Suprapubic skin (tissue), 4 donors: ENCODE measurements around the gene PAF1. TPM values are rescaled to one million over a fixed set of nuclear protein-coding genes. Genes with fewer than 3 reads are reported as not detected.
A peak's percentile ranks its signal among the peaks of the same experiment; 100 is the strongest.

Source experiments
- DNase-seq, 2 donors: peaks; one replicate each; pipeline ENCODE4 v3.0.0-alpha.2; 2019; ENCODE audit warnings: low spot score in 2 of 2
- H3K27ac ChIP-seq: fragments of 200-600 bp; sonication (generic); one replicate; pipeline ENCODE4 v1.5.1; 2019
- H3K27me3 ChIP-seq: fragments of 200-600 bp; sonication (generic); one replicate; pipeline ENCODE4 v1.5.1; 2019
- H3K36me3 ChIP-seq: fragments of 200-600 bp; sonication (generic); one replicate; pipeline ENCODE4 v1.5.1; 2019
- H3K4me1 ChIP-seq: fragments of 200-600 bp; sonication (generic); one replicate; pipeline ENCODE4 v1.5.1; 2019
- H3K4me3 ChIP-seq: fragments of 200-600 bp; sonication (generic); one replicate; pipeline ENCODE4 v1.5.1; 2019; ENCODE audit warnings: mild to moderate bottlenecking
- H3K9me3 ChIP-seq: fragments of 200-600 bp; sonication (generic); one replicate; pipeline ENCODE4 v1.5.1; 2019
- EP300 ChIP-seq: sonication (generic); formaldehyde crosslinking; IDR thresholded peaks from one replicate; pipeline ENCODE4 v1.6.1; 2017; ENCODE audit warnings: antibody characterized with exemption
- POLR2A ChIP-seq, 2 donors: fragments of 450-650 bp; IDR thresholded peaks; one replicate each; pipeline ENCODE4 v1.6.1; 2017; ENCODE audit warnings: antibody characterized with exemption in 2 of 2, mild to moderate bottlenecking in 2 of 2, moderate library complexity in 2 of 2
- POLR2AphosphoS5 ChIP-seq, 3 donors: sonication (generic); formaldehyde crosslinking; IDR thresholded peaks; one replicate each; pipeline ENCODE4 v1.6.1; 2017; ENCODE audit warnings: antibody characterized with exemption in 3 of 3
- WGBS: methylation state at CpG from one replicate; pipeline ENCODE4 v1.1.5; 2018; 5-methylcytosine and 5-hydroxymethylcytosine counted together
- total RNA-seq, 4 donors: library from RNA; depleted of rRNA; stranded (reverse); fragments of >200 nt; gene quantifications; one replicate each; pipeline ENCODE4 v1.1.0, GENCODE V29; 2016
- TF ChIP-seq, protein P1 (sequence below), 2 donors: fragments of 200-600 bp in 1 of 2; fragments of 450-650 bp in 1 of 2; sonication (generic) in 1 of 2; IDR thresholded peaks; one replicate each; pipeline ENCODE4 v1.5.1; 2016 to 2019; ENCODE audit warnings: antibody characterized with exemption in 2 of 2, mild to moderate bottlenecking in 1 of 2, moderate library complexity in 1 of 2

PAF1 gene
- total RNA-seq, 4 donors from 2014 or later, result 24.8 to 42.4 (median 35.4) TPM

DNA sequence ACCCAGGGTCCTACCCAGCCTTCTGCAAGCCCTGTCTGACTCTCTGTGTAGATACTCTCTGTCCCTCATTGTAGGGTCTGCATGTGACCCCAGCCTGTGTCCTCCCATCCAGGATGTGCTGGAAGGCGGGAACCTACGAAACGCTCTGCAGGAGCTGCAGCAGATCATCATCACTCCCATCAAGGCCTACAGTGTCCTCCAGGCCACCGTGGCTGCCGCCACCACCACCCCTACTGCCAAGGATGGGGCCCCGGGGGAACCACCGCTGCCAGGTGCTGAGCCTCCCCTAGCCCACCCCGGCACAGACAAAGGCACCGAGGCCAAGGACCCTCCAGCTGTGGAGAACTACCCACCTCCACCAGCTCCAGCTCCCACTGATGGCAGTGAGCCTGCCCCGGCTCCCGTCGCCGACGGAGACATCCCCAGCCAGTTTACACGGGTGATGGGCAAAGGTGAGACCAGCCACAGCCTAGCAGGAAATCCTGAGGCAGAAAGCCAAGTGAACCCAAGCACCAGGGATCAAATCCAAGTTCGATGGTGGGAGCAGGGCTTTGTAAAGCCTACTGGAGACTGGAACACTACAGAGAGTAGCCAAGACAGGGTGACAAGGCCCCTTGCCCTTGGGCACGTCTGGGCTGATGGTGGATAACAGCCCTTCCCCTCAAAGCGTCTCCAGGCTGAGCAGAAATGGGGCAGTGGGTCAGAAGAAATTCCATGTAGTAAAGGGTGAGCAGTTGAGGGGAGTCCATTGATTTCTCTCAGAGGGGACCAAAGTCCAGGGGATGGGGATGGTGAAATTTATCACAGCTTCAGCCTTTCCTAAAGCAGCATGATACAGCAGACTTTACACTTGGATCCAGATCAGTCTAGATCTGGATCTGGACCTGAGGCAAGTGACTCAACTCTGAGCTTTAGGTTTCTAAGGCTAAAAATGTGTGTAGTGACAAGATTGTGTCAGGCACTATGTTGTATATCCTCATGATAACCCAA lies 13.2 kb downstream of the PAF1 start:
- H3K4me1 ChIP-seq, result peaks cover 14% of the 10 kb centered on the region
- H3K9me3 ChIP-seq, result no peaks in the 10 kb centered on the region
- H3K4me3 ChIP-seq, result no peak overlapping the region
- no peak for DNase-seq
- no peak overlapping the region for H3K27ac ChIP-seq
- no peaks in the 10 kb centered on the region for H3K27me3 ChIP-seq
- no peak for TF ChIP-seq POLR2A (IDR thresholded peaks at IDR 0.05)
- TF ChIP-seq POLR2AphosphoS5 (IDR thresholded peaks at IDR 0.05), result no peak
- no peak for TF ChIP-seq EP300
- TF ChIP-seq, protein P1, sequence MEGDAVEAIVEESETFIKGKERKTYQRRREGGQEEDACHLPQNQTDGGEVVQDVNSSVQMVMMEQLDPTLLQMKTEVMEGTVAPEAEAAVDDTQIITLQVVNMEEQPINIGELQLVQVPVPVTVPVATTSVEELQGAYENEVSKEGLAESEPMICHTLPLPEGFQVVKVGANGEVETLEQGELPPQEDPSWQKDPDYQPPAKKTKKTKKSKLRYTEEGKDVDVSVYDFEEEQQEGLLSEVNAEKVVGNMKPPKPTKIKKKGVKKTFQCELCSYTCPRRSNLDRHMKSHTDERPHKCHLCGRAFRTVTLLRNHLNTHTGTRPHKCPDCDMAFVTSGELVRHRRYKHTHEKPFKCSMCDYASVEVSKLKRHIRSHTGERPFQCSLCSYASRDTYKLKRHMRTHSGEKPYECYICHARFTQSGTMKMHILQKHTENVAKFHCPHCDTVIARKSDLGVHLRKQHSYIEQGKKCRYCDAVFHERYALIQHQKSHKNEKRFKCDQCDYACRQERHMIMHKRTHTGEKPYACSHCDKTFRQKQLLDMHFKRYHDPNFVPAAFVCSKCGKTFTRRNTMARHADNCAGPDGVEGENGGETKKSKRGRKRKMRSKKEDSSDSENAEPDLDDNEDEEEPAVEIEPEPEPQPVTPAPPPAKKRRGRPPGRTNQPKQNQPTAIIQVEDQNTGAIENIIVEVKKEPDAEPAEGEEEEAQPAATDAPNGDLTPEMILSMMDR (IDR thresholded peaks at IDR 0.05), result no peak
- H3K36me3 ChIP-seq, result peaks cover 77% of the 10 kb centered on the region
- WGBS, result 79% methylated on average over 16 of the region's 18 CpGs

DNA sequence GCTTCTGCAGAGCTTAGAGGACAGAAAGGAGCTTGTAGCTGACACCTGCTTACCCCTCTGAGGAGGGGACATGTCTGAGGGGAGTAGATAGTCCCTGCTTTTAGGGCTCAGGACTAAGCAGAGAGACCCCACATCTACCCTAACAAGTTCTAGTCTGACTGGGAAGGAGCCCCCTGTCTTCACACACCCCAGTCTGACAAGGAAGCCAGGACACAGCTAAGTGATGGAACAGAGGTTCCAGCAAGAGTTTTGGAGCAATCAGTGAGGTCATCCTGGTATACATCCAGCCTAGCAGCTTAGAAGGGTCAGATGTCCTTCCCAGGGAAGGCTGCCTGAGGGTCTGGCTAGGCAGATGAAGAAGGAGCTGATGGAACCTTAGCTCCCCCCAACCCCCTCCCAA lies 15.0 kb downstream of the PAF1 start:
- Histone ChIP-seq H3K9me3 (no peaks in the 10 kb centered on the region), H3K27ac (no peak overlapping the region), H3K36me3 (peaks cover 69% of the 10 kb centered on the region), H3K4me3 (no peak overlapping the region), H3K4me1 (peaks cover 29% of the 10 kb centered on the region), H3K27me3 (no peaks in the 10 kb centered on the region)
- no peak for TF ChIP-seq POLR2AphosphoS5 (IDR thresholded peaks at IDR 0.05)
- no peak for TF ChIP-seq POLR2A (IDR thresholded peaks at IDR 0.05)
- no peak for TF ChIP-seq EP300
- TF ChIP-seq, protein P1 (IDR thresholded peaks at IDR 0.05), result no peak
- DNase-seq, result no peak

DNA sequence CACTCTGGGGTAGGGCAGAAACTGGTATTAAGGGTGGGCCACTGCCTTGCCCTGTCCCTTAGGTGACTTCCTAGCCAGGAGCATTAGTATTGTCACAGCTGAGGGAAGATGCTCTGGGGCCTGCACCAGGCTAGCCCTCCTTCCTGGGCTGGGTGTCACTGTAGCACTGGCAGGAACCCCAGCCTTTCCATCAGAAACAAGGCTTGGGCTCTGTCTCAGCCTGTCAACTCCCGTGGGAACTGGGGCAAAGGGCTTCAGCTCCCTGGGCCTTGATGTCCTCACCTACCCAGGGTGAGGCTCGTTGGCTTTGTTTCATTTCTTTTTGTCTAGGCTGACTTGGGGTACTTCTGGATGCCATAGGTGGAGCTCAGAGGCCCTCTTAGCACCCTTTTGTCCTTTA lies 18.0 kb downstream of the PAF1 start:
- 14% methylated on average over 2 of the region's 2 CpGs for WGBS
- TF ChIP-seq, protein P1 (IDR thresholded peaks at IDR 0.05), result no peak
- TF ChIP-seq POLR2AphosphoS5 (IDR thresholded peaks at IDR 0.05) (no peak), POLR2A (IDR thresholded peaks at IDR 0.05) (no peak), EP300 (no peak)
- H3K9me3 ChIP-seq, result no peaks in the 10 kb centered on the region
- no peak overlapping the region for H3K4me3 ChIP-seq
- H3K27me3 ChIP-seq, result no peaks in the 10 kb centered on the region
- peak overlapping the region; percentile 86 for H3K27ac ChIP-seq
- peaks cover 29% of the 10 kb centered on the region for H3K4me1 ChIP-seq
- no peak for DNase-seq
- H3K36me3 ChIP-seq, result peaks cover 61% of the 10 kb centered on the region

DNA sequence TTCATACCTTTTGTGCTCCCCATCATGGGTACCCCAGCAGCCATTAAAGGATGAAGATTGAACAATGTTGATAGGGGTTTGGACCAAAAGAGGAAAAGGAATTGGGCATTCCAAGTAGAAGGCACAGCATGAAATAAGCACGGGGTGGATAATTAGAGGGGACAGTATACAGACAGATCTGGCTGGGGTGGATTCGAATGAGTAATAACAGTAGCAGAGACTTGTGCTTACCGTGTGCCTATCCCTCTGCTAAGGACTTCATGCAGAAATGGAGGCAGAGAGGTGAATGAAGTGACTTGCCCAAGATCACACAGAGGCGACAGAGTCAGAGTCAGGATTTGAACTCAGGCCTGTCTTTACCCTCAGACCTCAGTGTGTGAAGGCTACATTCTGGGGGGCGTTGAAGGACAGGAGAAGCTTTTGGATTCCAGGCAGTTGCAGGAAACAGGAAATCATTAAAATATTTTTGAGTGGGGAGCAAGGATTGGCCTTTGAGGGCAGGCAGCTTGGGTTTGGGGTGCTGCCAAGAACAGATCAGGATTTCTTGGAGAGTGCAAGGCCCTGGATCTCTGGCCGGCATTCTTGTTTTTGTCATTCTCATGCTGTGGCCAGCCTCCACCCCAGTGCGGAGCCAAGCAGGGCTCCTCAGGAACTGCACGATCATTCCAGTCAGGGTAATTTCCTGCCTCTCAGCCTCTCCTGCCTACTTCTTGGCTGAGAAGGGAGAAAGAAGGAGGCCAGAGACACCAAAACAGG lies 18.7 kb downstream of the PAF1 start:
- no peaks in the 10 kb centered on the region for H3K27me3 ChIP-seq
- WGBS, result 45% methylated on average over 8 of the region's 8 CpGs
- no peak overlapping the region for H3K4me3 ChIP-seq
- TF ChIP-seq, protein P1 (IDR thresholded peaks at IDR 0.05), result no peak
- peak in 1 of 3 donors; percentile 45 for TF ChIP-seq POLR2AphosphoS5 (IDR thresholded peaks at IDR 0.05)
- H3K4me1 ChIP-seq, result peaks cover 29% of the 10 kb centered on the region
- H3K9me3 ChIP-seq, result no peaks in the 10 kb centered on the region
- peak overlapping the region; percentile 86 for H3K27ac ChIP-seq
- H3K36me3 ChIP-seq, result peaks cover 54% of the 10 kb centered on the region
- peak; percentile 88 to 93 for DNase-seq

DNA sequence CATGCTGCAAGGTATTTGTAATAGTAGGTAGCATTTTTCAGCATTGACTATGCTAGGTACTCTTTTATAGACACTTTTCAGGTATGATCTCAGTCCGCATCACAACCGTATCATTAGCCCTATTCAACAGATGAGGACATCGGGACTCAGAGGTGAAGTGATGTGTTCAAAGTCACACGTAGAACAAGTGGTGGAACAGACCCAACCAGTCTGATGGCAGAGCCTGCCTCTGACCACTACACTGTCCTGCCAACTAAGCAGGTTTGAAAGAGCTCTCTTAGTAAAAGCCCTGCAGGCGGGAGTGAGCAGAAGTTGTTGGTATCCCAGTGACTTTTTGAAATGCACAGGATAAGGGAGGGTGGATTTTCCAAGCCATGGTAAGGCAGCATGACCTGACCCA lies 20.2 kb downstream of the PAF1 start:
- TF ChIP-seq POLR2AphosphoS5 (IDR thresholded peaks at IDR 0.05), result no peak
- no peak for TF ChIP-seq EP300
- TF ChIP-seq, protein P1 (IDR thresholded peaks at IDR 0.05), result no peak
- TF ChIP-seq POLR2A (IDR thresholded peaks at IDR 0.05), result no peak
- peak overlapping the region; percentile 86 for H3K27ac ChIP-seq
- H3K27me3 ChIP-seq, result no peaks in the 10 kb centered on the region
- peaks cover 29% of the 10 kb centered on the region for H3K4me1 ChIP-seq
- WGBS, result 83% methylated on average over 5 of the region's 5 CpGs
- H3K36me3 ChIP-seq, result peaks cover 43% of the 10 kb centered on the region
- no peak overlapping the region for H3K4me3 ChIP-seq
- no peaks in the 10 kb centered on the region for H3K9me3 ChIP-seq
- DNase-seq, result no peak
